ENCODE results near the gene ARIH1. TPM values are rescaled to one million over a fixed set of nuclear protein-coding genes. Genes with fewer than 3 reads are reported as not detected.

The ARIH1 gene
- total and polyA plus RNA-seq, 2 donors (not counting 3 experiments of a cell fraction or from before 2014, with no cell fraction given), result 25.1 to 144 TPM

- POLR2A ChIA-PET, result interaction anchor here (0.7 kb wide), 1 partner anchor 90 kb away, joined by 3 read pairs; no protein-coding TSS in a partner anchor
- Histone ChIP-seq H3K9ac (replicated peaks; ENCODE audit: extremely low read depth, insufficient read depth, low read length) (no peak overlapping the region), H3K4me2 (ENCODE audit: insufficient read depth, low read length) (no peak overlapping the region), H3K9me3 (replicated peaks; ENCODE audit: control insufficient read depth, insufficient read depth, low read length) (no peaks in the 10 kb centered on the region), H3K27me3 (ENCODE audit: control insufficient read depth in 2 of 2, insufficient read depth in 2 of 2, low read length in 2 of 2) (no peaks in the 10 kb centered on the region), H3K36me3 (ENCODE audit: control insufficient read depth in 2 of 2, extremely low read depth in 1 of 2, insufficient read depth in 2 of 2, low read length in 2 of 2) (peaks cover 2 to 15% of the 10 kb centered on the region in 2 experiments), H3K27ac (ENCODE audit: insufficient read depth, low read depth, low read length) (no peak overlapping the region), H4K20me1 (replicated peaks; ENCODE audit: control insufficient read depth, extremely low read depth, insufficient read depth, low read length) (no peaks in the 10 kb centered on the region), H3K79me2 (ENCODE audit: control insufficient read depth, insufficient read depth, low read length) (peaks cover 6% of the 10 kb centered on the region), H3K4me1 (ENCODE audit: control insufficient read depth, extremely low read depth, insufficient read depth, low read length) (no peaks in the 10 kb centered on the region), H3K4me3 (replicated peaks in 1 of 3; ENCODE audit: insufficient read depth in 1 of 3, low read depth in 1 of 3, low read length in 3 of 3) (no peak overlapping the region), H3K9me1 (replicated peaks; ENCODE audit: control insufficient read depth, extremely low read depth, insufficient read depth, low read length) (no peaks in the 10 kb centered on the region), H2AFZ (ENCODE audit: low read depth, low read length) (no peak overlapping the region)
- BruUV-seq (replicated peaks), result no TSS peak
- intact Hi-C loops (cut with micrococcal nuclease), result no loop called here
- dilution Hi-C loops (cut with MboI; ENCODE audit: extremely low pct_ligation_motif_present, low sequenced_read_pairs), result no loop called here
- TF ChIP-seq, protein P1, sequence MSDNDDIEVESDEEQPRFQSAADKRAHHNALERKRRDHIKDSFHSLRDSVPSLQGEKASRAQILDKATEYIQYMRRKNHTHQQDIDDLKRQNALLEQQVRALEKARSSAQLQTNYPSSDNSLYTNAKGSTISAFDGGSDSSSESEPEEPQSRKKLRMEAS (IDR thresholded peaks at IDR 0.05; ENCODE audit: insufficient read depth, insufficient read length), result no peak
- TF ChIP-seq EZH2 (IDR thresholded peaks at IDR 0.05; ENCODE audit: borderline replicate concordance, low read depth, low read length, severe bottlenecking), result no peak
- TF ChIP-seq MYC (IDR thresholded peaks at IDR 0.05; ENCODE audit: low read depth, low read length), result no peak
- TF ChIP-seq POLR2AphosphoS5 (IDR thresholded peaks at IDR 0.05; ENCODE audit: insufficient read depth, low read depth, low read length), result no peak
- TF ChIP-seq JUN (IDR thresholded peaks at IDR 0.05; ENCODE audit: borderline replicate concordance, insufficient read depth, insufficient read length, low read depth), result no peak
- TF ChIP-seq FOS (IDR thresholded peaks at IDR 0.05; ENCODE audit: borderline replicate concordance, insufficient read depth, low read length), result no peak
- TF ChIP-seq GATA2 (IDR thresholded peaks at IDR 0.05; ENCODE audit: insufficient read depth, insufficient read length, low read depth, low read length), result no peak
- TF ChIP-seq CTCF (IDR thresholded peaks at IDR 0.05; ENCODE audit: extremely low read depth in 1 of 2, insufficient read depth in 1 of 2, low read depth in 1 of 2, low read length in 2 of 2), result no peak
- TF ChIP-seq POLR2A (IDR thresholded peaks at IDR 0.05; ENCODE audit: low read depth, low read length), result no peak
- FAIRE-seq, result no peak
- CTCF ChIA-PET, result interaction anchor here (0.6 to 2.1 kb wide), 3 partner anchors 10 to 328 kb away, joined by 3 to 7 read pairs (median 3); no protein-coding TSS in a partner anchor
- DNase-seq (ENCODE audit: low read depth, low spot score), result no peak
These were observed 92.8 kb downstream of the ARIH1 start for GRCh38 chr15:72566973-72567372.

All from endothelial cell of umbilical vein (primary cell).